ENCODE data around the gene ITGB7.

- TF ChIP-seq POLR2A (IDR thresholded peaks at IDR 0.05): no peak
- TF ChIP-seq CTCF (IDR thresholded peaks at IDR 0.05): no peak
- no peak for TF ChIP-seq EP300 (IDR thresholded peaks at IDR 0.05)
- TF ChIP-seq POLR2AphosphoS5 (IDR thresholded peaks at IDR 0.05): no peak
Measured at GRCh38 chr12:53204351-53204750, 2.7 kb downstream of the ITGB7 start.
